MM.1S (cell line): ENCODE measurements around the gene NGEF.
"Not testable (repeated sequence)": the region's sequence is repeated elsewhere in the genome, so short reads cannot be mapped to it uniquely, and the experiment has no call there.

Source experiments
- DNase-seq: peaks from one replicate; pipeline ENCODE4 v3.0.0-alpha.2; 2015
- H2AFZ ChIP-seq: fragments of 300-600 bp; sonication (generic); 2 replicates; pipeline ENCODE4 v1.6.0; 2016; ENCODE audit warnings: antibody characterized with exemption, low read length
- H3F3A ChIP-seq: fragments of 300-600 bp; sonication (generic); 2 replicates; pipeline ENCODE4 v1.6.1; 2016; ENCODE audit warnings: mild to moderate bottlenecking, antibody characterized with exemption, low read length, moderate library complexity, mixed read lengths; ENCODE audit not compliant: insufficient read depth
- H3K27ac ChIP-seq: fragments of 300-600 bp; sonication (generic); 2 replicates; pipeline ENCODE4 v1.5.1; 2016; ENCODE audit warnings: mild to moderate bottlenecking, low read length
- H3K27me3 ChIP-seq: fragments of 300-600 bp; sonication (generic); replicated peaks from 2 replicates; pipeline ENCODE4 v1.6.0; 2016; ENCODE audit warnings: low read length; ENCODE audit not compliant: insufficient read depth
- H3K36me3 ChIP-seq: fragments of 300-600 bp; sonication (generic); replicated peaks from 2 replicates; pipeline ENCODE4 v1.6.1; 2016; ENCODE audit warnings: mild to moderate bottlenecking, low read length, mixed read lengths; ENCODE audit not compliant: insufficient read depth
- H3K4me1 ChIP-seq: fragments of 300-600 bp; sonication (generic); 2 replicates; pipeline ENCODE4 v1.6.1; 2016; ENCODE audit warnings: low read length, mixed read lengths
- H3K4me2 ChIP-seq: fragments of 300-600 bp; sonication (generic); 2 replicates; pipeline ENCODE4 v1.6.0; 2016; ENCODE audit warnings: low read depth, low read length
- H3K4me3 ChIP-seq: fragments of 300-600 bp; sonication (generic); 2 replicates; pipeline ENCODE4 v1.5.1; 2016; ENCODE audit warnings: low read length, mixed read lengths
- H3K79me2 ChIP-seq: fragments of 300-600 bp; sonication (generic); 2 replicates; pipeline ENCODE4 v1.6.1; 2016; ENCODE audit warnings: mixed run types, low read length, mixed read lengths
- H3K9ac ChIP-seq: fragments of 300-600 bp; sonication (generic); 2 replicates; pipeline ENCODE4 v1.6.1; 2016; ENCODE audit warnings: low read length, mixed read lengths
- H3K9me2 ChIP-seq: fragments of 300-600 bp; sonication (generic); replicated peaks from 2 replicates; pipeline ENCODE4 v1.6.1; 2016; ENCODE audit warnings: mild to moderate bottlenecking, low read length, mixed read lengths; ENCODE audit not compliant: insufficient read depth
- H3K9me3 ChIP-seq: fragments of 300-600 bp; sonication (generic); replicated peaks from 2 replicates; pipeline ENCODE4 v1.6.1; 2016; ENCODE audit warnings: mild to moderate bottlenecking, low read length, mixed read lengths; ENCODE audit not compliant: insufficient read depth
- H4K20me1 ChIP-seq: fragments of 300-600 bp; sonication (generic); 2 replicates; pipeline ENCODE4 v1.6.1; 2016; ENCODE audit warnings: mild to moderate bottlenecking, low read length, moderate library complexity, mixed read lengths; ENCODE audit not compliant: insufficient read depth
- EZH2 ChIP-seq: fragments of 300-600 bp; sonication (generic); optimal IDR thresholded peaks from 2 replicates; pipeline ENCODE3; 2017; ENCODE audit warnings: low read depth, mild to moderate bottlenecking, antibody characterized with exemption, low read length, mixed read lengths
- EZH2phosphoT487 ChIP-seq: fragments of 300-600 bp; sonication (generic); IDR thresholded peaks from 2 replicates; pipeline ENCODE4 v1.6.1; 2018; ENCODE audit warnings: antibody characterized with exemption, low read length
- TF ChIP-seq, protein P1 (sequence below): fragments of 300-600 bp; sonication (generic); IDR thresholded peaks from 2 replicates; pipeline ENCODE4 v1.5.1; 2016; ENCODE audit warnings: antibody characterized with exemption, low read length, mixed read lengths

Gene NGEF

DNA sequence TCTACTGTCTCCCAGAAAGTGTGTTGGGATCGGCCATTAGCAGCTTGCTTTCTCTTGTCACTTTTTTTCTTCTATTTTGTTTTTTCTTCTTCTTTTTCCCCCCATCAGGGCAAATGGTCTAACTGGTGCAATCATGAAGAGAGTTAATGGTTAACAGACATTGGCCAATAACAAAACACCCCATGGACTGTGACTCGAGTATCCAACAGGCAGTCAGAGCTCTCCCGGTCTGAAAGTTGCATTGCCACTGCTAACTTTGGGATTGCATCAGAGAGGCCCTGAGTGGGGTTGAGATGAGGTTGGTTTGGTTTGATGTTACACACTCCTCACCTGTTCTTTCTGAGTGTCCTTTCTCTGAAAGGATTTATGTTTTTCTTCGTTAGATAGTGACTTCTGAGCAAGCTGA lies 155.9 kb downstream of the NGEF start:
- H3K36me3 ChIP-seq: no peaks in the 10 kb centered on the region
- no peak for TF ChIP-seq EZH2
- no peak for TF ChIP-seq EZH2phosphoT487
- TF ChIP-seq, protein P1, sequence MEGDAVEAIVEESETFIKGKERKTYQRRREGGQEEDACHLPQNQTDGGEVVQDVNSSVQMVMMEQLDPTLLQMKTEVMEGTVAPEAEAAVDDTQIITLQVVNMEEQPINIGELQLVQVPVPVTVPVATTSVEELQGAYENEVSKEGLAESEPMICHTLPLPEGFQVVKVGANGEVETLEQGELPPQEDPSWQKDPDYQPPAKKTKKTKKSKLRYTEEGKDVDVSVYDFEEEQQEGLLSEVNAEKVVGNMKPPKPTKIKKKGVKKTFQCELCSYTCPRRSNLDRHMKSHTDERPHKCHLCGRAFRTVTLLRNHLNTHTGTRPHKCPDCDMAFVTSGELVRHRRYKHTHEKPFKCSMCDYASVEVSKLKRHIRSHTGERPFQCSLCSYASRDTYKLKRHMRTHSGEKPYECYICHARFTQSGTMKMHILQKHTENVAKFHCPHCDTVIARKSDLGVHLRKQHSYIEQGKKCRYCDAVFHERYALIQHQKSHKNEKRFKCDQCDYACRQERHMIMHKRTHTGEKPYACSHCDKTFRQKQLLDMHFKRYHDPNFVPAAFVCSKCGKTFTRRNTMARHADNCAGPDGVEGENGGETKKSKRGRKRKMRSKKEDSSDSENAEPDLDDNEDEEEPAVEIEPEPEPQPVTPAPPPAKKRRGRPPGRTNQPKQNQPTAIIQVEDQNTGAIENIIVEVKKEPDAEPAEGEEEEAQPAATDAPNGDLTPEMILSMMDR: no peak
- no peak overlapping the region for H3K4me2 ChIP-seq

DNA sequence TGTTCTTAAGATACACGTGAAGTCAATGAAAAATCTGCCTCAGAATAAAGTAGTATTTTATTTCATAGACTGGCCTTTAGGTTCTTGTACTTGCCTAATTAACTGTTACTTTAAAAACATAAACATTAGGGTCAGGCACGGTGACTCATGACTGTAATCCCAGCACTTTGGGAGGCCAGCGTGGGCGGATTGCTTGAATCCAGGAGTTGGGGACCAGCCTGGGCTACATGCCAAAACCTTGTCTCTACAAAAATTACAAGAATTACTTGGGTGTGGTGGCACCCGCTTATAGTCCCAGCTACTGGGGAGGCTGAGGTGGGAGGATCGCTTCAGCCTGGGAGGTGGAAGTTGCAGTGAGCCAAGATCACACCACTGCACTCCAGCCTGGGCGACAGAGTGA lies 159.0 kb downstream of the NGEF start:
- TF ChIP-seq EZH2phosphoT487: no peak
- TF ChIP-seq, protein P1: no peak
- no peak for TF ChIP-seq EZH2
- no peak for DNase-seq
- no peaks in the 10 kb centered on the region for H3K27me3 ChIP-seq

More for the DNA sequence above, 155.9 kb downstream of the NGEF start:
- no peaks in the 10 kb centered on the region for H4K20me1 ChIP-seq
- H3K9me2 ChIP-seq: no peaks in the 10 kb centered on the region
- H3K9me3 ChIP-seq: no peaks in the 10 kb centered on the region
- no peaks in the 10 kb centered on the region for H3K27me3 ChIP-seq
- no peak overlapping the region for H3K27ac ChIP-seq
- no peak overlapping the region for H3K9ac ChIP-seq
- no peak for DNase-seq
- no peak overlapping the region for H2AFZ ChIP-seq
- H3K79me2 ChIP-seq: no peaks in the 10 kb centered on the region
- H3F3A ChIP-seq: no peaks in the 10 kb centered on the region
- no peaks in the 10 kb centered on the region for H3K4me1 ChIP-seq
- no peak overlapping the region for H3K4me3 ChIP-seq

DNA sequence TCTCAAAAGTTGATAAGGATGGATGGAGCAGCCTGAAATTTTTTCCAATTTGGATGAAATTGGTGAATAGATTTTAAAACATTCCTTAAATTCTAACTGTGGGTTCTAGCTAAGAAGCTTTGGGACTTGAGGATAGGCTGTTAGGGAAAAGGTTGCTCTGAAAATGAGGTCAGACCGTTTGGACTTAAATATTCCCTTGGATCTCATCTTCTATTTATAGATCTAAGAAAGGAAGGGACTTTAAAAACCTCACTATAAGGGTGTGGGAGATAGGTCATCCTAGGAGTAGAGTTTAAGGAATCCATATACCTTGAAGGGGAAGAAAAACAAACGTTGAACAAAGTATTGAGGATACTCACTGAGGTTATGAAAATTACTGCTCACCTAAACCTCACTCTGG lies 160.4 kb downstream of the NGEF start:
- H3K4me1 ChIP-seq: no peaks in the 10 kb centered on the region
- H3K36me3 ChIP-seq: no peaks in the 10 kb centered on the region
- H3K9me2 ChIP-seq: no peaks in the 10 kb centered on the region
- H3K27me3 ChIP-seq: no peaks in the 10 kb centered on the region
- TF ChIP-seq, protein P1: no peak
- TF ChIP-seq EZH2 (no peak), EZH2phosphoT487 (no peak)
- H3K4me3 ChIP-seq: no peak overlapping the region
- H3F3A ChIP-seq: no peaks in the 10 kb centered on the region
- no peak overlapping the region for H3K9ac ChIP-seq
- no peak overlapping the region for H3K4me2 ChIP-seq
- H4K20me1 ChIP-seq: no peaks in the 10 kb centered on the region
- no peaks in the 10 kb centered on the region for H3K9me3 ChIP-seq
- H3K27ac ChIP-seq: no peak overlapping the region
- H3K79me2 ChIP-seq: no peaks in the 10 kb centered on the region
- no peak for DNase-seq
- H2AFZ ChIP-seq: no peak overlapping the region

More for the DNA sequence above, 159.0 kb downstream of the NGEF start:
- Histone ChIP-seq H3K79me2 (no peaks in the 10 kb centered on the region), H3K4me1 (no peaks in the 10 kb centered on the region), H3K4me2 (no peak overlapping the region), H3K9me2 (no peaks in the 10 kb centered on the region), H3K9ac (no peak overlapping the region), H2AFZ (no peak overlapping the region), H3F3A (no peaks in the 10 kb centered on the region), H3K27ac (no peak overlapping the region), H3K4me3 (no peak overlapping the region), H3K9me3 (no peaks in the 10 kb centered on the region), H4K20me1 (no peaks in the 10 kb centered on the region), H3K36me3 (no peaks in the 10 kb centered on the region)

DNA sequence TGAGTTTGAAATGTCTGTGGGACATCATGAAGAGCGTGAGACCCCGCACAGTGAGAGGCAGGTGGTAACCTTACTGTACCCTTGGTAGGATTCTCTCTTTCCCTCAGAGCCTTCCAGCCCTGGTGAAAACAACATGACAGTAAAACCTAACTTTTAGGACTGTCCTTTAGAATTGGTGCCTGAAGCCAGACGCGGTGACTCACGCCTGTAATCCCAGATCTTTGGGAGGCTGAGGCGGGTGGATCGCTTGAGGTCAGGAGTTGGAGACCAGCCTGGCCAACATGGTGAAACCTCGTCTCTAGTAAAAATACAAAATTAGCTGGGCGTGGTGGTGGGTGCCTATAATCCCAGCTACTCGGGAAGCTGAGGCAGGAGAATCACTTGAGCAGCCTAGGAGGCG lies 161.0 kb downstream of the NGEF start:
- not testable (repeated sequence) for H3K4me2 ChIP-seq, H3K36me3 ChIP-seq

More for the DNA sequence above, 161.0 kb downstream of the NGEF start:
- not testable (repeated sequence) for H3K9me2 ChIP-seq, H3K79me2 ChIP-seq, H3K9ac ChIP-seq, H3K27me3 ChIP-seq, DNase-seq, H3F3A ChIP-seq, H2AFZ ChIP-seq, H3K27ac ChIP-seq, H3K4me3 ChIP-seq, H4K20me1 ChIP-seq, H3K9me3 ChIP-seq, H3K4me1 ChIP-seq
